Adrenal gland (tissue), 5 donors: ENCODE results near the gene TRIOBP.

ENCODE experiments used
- POLR2A ChIP-seq, 2 donors: fragments of 450-650 bp; IDR thresholded peaks; one replicate each; pipeline ENCODE4 v1.6.1; 2017; ENCODE audit warnings: antibody characterized with exemption in 2 of 2, mild to moderate bottlenecking in 2 of 2, moderate library complexity in 1 of 2
- TF ChIP-seq, protein P1 (sequence below), 6 experiments: fragments of 450-650 bp in 4 of 6; fragments of 200-600 bp in 2 of 6; sonication (generic) in 1 of 6; IDR thresholded peaks; 1 replicate in 5 of 6; 2 replicates in 1 of 6; pipeline versions ENCODE4 v1.5.1 to v1.8.0; 2016 to 2021; ENCODE audit warnings: antibody characterized with exemption in 6 of 6, mild to moderate bottlenecking in 2 of 6, moderate library complexity in 1 of 6
- donor health status: DM: no; HTN: no; CAD: no.

GRCh38 chr22:37801946-37802309 lies 105.1 kb downstream of the TRIOBP start:
- TF ChIP-seq, protein P1, sequence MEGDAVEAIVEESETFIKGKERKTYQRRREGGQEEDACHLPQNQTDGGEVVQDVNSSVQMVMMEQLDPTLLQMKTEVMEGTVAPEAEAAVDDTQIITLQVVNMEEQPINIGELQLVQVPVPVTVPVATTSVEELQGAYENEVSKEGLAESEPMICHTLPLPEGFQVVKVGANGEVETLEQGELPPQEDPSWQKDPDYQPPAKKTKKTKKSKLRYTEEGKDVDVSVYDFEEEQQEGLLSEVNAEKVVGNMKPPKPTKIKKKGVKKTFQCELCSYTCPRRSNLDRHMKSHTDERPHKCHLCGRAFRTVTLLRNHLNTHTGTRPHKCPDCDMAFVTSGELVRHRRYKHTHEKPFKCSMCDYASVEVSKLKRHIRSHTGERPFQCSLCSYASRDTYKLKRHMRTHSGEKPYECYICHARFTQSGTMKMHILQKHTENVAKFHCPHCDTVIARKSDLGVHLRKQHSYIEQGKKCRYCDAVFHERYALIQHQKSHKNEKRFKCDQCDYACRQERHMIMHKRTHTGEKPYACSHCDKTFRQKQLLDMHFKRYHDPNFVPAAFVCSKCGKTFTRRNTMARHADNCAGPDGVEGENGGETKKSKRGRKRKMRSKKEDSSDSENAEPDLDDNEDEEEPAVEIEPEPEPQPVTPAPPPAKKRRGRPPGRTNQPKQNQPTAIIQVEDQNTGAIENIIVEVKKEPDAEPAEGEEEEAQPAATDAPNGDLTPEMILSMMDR (IDR thresholded peaks at IDR 0.05), result no peak
- TF ChIP-seq POLR2A (IDR thresholded peaks at IDR 0.05), result no peak
